GM21381 (cell line): ENCODE measurements around the gene CHRNB1.

ENCODE experiments used
- ATAC-seq: cut with Tn5 transposase; IDR thresholded peaks from one replicate; pipeline ENCODE4 v1.9.1; 2021; ENCODE audit warnings: mild to moderate bottlenecking, moderate library complexity; ENCODE audit not compliant: unreplicated experiment

CHRNB1 gene, protein sequence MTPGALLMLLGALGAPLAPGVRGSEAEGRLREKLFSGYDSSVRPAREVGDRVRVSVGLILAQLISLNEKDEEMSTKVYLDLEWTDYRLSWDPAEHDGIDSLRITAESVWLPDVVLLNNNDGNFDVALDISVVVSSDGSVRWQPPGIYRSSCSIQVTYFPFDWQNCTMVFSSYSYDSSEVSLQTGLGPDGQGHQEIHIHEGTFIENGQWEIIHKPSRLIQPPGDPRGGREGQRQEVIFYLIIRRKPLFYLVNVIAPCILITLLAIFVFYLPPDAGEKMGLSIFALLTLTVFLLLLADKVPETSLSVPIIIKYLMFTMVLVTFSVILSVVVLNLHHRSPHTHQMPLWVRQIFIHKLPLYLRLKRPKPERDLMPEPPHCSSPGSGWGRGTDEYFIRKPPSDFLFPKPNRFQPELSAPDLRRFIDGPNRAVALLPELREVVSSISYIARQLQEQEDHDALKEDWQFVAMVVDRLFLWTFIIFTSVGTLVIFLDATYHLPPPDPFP

DNA sequence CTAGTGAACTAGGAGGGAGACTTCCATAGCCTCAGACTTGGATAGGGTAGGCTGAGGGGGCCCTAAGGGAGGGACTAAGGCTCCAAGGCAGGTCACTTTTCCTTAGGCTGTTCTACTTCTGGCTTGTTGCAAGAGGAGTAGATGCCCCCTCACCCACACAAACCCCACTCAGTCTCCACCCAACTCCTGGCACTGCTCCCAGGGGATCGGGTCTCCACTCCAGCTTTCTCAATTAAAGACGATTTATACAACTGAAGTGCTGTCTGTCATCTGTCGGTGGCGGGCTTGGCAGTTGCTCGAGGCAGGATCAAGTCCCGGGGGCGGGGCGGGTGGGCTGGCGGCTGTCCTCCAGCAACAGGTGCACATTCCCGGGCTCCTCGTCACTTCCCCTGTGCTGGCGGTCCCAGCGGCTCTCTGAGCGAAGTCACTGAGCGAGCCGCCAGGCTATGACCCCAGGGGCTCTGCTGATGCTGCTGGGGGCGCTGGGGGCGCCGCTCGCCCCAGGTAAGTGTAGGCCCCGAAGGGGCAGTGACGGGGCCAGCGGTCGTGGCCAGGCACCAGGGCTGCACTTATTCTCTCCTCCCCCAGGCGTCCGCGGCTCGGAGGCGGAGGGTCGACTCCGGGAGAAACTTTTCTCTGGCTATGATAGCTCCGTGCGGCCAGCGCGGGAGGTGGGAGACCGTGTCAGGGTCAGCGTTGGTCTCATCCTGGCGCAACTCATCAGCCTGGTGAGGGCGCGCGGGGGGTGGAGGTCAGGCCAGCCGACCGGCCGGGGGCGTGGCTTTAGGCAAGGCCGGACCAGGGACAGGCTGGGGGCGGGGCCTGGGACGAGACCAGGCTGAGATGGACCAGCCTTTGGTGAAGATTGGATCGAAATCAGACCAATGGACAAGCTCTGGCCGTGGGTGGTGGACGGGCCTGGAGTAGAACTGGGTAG lies at the start of gene CHRNB1:
Gene CHRNB1, plus strand, starts transcription at position 380 of the 937 bp plus-strand sequence. Its CDS starts 67 bp downstream, at position 447.
- ATAC-seq, result no peak

DNA sequence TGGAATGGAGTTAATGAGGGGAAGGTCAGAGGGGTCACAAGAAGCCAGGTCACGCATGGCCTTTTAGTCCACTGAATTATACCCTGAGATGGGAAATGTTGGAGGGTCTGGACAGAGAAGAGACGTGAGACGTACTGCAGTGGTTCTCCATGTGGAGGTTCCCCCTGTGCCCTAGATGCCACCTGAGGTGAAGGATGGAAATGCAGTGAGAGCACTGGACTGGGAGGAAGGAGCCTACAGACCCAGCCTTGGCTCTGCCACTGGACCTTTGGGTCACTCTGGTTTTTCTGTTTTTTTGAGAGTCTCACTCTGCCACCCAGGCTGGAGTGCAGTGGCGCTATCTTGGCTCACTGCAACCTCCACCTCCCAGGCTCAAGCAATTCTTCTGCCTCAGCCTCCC lies 48.7 kb upstream of the CHRNB1 start:
- no peak for ATAC-seq

DNA sequence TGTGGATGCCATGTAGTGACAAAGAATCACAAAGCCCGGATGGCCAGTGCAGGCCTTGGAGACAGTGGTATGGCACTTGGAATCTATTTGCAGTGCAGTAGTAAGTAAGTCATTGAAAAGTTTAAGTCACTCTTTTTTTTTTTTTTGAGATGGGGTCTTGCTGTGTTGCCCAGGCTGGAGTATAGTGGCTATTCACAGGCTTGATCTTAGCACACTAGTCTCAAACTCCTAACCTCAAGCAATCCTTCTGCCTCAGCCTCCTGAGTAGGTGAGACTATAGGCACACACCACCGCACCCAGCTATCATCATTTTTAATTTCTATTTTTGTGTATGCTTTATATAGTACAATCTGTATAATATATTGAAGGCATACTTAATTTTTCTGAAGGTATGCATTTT lies 46.2 kb upstream of the CHRNB1 start:
- ATAC-seq, result no peak

DNA sequence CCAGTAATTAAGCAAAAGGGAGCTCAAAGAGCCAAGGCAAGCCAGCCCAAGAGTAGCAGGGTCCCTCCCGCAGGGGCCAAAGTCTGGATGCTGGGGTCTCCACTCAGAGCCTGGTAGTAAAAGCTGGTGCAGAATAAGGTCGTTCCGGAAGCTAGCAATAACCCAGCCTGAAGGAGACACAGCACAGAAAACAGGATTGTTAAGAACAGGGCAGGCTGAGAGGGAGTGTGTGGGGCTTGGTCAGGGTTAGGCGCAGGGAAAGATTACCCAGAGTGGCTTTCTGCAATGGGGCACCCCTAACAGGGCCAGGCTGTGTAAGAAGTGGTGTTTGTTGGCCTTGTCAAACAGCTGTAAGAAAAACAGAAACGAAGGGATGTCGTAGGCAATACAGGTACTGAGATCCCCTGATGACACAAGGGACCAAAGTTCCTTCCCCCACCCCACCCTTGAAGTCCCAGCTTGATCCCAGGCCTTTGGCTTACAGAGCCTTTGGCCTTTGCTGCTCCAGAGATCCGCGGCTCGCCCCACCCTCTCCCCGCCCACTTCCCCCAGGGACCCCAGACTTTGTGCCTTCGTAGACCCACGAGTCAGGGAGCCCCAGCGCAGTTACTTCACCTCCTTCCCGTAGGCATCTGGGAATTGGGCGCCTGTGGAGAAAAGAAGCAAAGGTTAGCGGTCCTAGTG lies 41.7 kb upstream of the CHRNB1 start:
- no peak for ATAC-seq

DNA sequence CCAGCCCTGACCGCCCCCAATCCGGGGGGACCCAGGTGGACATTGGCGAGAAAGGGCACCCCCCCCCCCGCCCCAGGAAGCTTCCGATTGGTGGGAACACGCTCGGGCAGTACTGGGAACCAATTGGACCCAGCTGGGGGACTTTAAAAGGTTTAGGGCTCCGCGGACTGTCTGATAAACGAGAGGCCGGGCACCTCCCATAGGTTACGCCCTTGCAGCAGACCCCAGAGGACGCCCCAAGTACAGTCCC lies 41.2 kb upstream of the CHRNB1 start:
- no peak for ATAC-seq

DNA sequence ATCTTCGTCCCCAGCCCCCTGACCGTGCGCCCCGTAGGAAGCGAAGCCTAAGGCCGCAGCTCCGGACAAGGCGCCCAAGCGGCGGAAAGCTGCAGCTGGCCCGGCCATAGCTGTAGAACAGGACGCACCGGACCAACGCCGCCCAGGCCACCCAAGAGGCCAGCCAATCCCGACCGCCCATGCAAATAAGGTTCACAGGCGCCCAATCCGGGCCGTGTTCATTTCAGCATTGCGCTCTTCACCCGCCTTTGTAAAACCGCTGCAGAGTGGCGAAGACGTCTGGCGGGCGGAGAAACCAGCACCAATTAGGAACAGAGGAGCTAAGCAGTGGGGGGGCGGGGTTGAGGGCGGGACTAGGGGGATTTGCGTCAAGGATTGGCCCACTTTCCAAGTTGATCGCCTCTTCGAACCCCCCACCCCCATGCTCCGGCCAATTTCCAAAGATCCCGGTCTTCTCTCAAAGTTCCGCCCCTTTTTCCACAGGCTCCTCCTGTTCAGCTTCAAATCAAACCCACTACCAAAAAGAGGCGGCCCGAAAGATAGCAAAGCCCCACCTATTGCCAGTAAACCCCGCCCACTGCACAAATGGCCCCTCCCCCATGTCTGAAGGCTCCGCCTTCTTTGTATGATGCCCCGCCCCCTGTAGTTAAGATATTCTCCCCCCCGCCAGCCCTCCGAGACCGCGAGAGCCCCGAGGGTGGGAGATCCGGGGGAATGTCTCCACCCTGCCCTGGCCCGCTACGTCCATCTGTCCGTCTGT lies 40.7 kb upstream of the CHRNB1 start, which contains the start of gene TMEM256:
Gene TMEM256, minus strand, starts transcription at position 121 of the 760 bp plus-strand sequence. Its CDS starts 13 bp downstream, at position 108.
- peak; percentile 90 for ATAC-seq

DNA sequence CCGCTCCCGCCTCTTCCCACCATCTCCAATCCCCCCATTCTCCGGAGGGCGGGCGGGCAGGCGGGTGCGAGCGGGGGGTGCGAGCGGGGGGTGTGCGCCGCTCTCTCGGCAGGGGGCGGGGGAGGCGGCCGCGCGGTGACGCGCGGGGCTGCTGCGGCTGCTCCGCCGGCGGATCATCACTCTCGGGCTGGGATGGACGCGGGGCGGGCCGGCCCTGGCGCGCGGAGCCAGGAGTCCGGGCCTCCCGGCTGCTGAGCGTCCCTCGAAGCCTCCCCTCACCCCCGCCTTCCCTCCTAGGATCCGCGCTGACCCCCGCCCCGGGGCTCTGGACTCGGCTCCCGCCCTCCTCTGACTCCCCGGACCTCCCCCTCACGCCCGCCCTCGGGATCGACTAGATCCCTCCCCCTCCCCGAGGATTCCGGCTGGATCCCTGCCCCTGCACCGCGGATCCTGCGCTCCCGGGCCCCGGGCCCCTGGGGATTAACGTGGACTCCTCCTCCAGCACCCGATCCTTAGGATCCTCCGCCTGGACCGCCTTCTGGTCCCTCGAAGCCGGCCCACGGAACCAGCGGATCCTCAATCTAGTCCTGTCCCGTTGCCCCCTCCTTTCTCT lies 40.0 kb upstream of the CHRNB1 start:
- peak; percentile 21 for ATAC-seq

DNA sequence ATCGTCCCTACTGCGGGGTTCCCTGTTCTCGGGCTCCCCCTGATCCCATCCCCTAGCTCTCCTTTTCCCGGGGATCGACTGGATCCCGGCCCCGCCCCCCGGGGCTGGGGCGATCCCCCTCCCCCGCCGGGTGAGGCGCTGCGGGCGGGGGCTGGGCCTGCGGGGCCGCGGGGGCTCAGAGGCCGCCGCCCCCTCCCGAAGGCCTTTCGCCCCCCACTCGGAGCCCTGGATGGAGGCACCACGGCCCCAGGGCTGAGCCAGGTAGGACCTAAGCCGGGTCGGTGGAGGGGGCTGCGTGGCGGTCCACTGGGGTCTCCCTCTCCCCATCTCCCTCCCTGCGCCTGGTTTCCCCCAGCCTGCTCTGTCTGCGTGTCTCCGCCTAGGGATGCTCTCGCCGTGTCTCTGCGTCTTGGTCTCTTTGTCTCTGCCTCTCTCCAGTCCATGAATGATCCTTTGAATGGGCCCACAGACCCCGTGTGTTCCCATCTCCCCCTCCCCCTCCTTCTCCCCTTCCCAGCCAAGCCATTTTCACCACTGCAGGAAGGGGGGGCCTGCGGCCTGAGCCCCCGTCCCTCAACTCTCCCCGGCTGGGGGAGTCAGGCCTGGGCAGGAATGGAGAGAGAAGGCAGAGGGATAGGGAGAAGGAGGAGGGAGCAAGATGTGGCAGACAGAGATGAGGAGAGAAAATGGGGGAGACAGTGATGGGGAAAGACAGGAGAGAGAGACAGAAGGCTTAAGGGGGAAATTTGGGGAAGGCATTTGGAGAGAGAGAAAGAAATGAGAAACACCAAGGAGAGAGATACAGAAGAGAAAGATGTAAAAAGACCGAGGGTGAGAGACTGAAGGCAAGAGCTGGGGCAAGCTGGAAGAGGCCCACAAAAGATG lies 39.3 kb upstream of the CHRNB1 start:
- ATAC-seq, result no peak

DNA sequence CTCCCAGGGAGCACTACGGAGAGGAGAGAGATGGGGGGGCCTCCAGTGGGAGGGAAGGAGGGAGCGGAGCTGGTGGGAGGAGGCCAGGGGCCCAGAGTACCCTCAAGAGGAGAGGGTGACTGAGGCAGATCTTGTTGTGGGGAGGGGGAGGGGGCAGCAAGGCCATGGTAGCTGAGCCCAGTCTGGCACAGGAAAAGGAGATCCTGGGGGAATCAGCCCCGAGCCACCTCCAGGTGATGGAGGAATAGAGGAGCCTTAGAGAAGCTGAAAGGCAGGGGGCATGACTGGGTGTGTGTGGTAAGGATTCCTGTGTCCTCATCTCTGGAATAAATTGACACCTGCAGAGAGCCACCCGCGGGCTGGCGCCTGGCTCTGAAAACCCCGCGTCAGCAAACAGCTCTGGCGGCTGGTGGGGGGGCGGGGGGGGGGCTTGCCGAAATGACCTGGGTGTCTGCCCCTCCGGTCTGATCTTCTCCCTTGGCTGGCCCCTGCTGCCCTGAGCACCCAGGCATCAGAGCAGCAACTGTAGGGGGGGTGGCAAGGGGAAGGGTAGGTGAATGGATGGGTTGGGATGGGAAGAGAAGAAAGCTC lies 38.5 kb upstream of the CHRNB1 start:
- no peak for ATAC-seq

DNA sequence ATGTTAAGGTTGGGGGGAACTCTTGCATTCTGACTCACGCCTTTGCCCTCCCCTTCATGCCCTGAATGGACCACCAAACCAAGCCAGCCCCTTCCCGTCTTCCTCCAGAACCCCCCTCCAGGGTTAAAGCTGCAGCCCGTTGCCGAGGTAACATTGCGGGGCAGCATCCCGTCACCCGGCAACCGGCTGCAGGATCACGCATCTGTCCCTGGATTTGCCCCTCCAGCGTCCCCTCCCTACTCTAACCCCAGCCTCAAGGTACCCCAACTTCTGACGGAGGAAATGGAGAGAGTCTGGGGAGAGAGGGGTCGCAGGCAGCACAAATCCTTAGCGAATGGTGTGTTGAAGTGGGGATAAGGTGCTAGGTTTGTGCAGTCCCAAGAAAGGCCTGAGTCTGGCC lies 37.8 kb upstream of the CHRNB1 start:
- no peak for ATAC-seq

DNA sequence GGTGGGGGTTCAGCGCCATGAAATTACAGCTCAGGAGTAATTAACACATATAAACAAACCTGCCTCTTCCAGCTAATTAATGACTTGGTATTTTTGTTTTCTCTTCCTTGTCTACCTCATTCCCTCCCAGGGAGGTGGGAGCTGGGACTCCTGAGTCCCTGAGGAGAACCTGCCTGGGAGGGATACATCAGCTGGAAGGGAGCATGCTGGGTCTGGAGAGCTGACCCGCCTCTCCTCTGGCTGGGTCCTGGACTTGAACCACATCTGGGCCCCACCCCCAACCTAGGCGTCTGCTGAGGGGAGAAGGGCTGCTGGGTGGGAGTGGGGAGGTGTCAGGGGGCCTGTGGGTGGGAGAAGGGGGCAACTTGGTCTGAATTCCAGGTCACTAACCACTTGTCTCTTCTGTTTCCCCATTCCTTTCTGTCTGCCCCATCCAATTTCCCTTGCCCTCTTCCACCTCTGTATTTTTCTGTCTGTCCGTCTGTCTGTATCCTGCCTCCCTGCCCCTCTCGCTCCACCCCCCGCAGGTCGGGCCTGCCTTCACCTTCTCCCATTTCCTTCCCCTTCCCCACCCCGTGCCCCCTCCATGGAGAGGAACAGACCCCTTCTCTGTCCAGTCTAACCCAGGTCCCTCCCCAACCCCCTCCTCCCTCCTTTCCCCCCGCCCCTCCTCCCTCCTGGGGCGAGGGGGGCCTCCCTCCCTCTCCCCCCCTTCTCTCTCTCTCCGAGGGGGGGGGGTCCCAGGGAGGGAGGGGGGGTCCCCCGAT lies 37.2 kb upstream of the CHRNB1 start, which contains the start of gene NLGN2:
Gene NLGN2, plus strand, starts transcription at position 361 of the 767 bp plus-strand sequence. CDS start 411 bp downstream, outside the sequence.
- ATAC-seq, result no peak

DNA sequence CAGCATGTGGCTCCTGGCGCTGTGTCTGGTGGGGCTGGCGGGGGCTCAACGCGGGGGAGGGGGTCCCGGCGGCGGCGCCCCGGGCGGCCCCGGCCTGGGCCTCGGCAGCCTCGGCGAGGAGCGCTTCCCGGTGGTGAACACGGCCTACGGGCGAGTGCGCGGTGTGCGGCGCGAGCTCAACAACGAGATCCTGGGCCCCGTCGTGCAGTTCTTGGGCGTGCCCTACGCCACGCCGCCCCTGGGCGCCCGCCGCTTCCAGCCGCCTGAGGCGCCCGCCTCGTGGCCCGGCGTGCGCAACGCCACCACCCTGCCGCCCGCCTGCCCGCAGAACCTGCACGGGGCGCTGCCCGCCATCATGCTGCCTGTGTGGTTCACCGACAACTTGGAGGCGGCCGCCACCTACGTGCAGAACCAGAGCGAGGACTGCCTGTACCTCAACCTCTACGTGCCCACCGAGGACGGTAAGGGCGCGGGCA lies 36.6 kb upstream of the CHRNB1 start:
- ATAC-seq, result no peak

DNA sequence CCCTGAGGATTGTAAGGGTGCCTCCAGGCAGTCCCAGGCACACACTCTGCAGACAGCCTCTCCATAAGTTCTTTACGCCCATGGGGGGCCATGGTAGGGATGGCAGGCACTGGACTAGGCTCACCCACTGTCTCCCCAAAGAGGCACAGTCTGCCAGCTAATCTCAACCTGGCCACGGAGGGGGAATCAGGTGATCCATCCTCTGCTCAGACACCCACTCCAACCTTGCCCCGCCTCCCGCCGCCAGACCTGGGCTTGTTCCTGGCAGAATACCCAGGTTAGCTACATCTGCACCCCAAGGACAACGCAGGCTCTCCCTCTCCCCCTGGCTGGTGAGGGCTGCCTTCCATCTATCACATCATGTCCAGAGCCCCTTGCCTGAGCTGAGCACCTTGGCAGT lies 36.0 kb upstream of the CHRNB1 start:
- ATAC-seq, result no peak

DNA sequence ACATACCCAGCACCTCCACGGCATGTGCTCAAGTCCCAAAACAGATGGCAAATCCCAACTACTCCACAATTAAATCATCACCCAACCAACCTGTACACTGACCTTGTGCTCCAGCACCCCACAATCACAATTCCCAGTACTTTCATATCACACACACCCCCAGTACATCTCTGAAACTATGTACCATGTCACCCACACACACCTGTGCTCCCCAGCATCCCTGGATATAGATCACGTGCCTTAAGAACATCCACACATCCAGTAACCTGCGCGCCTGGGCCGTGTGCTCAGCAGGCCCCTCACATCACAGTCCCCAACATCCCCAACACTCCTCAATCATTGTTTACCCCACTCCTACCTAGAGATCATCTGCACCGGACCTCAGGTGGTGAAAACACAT lies 35.1 kb upstream of the CHRNB1 start:
- ATAC-seq, result no peak

DNA sequence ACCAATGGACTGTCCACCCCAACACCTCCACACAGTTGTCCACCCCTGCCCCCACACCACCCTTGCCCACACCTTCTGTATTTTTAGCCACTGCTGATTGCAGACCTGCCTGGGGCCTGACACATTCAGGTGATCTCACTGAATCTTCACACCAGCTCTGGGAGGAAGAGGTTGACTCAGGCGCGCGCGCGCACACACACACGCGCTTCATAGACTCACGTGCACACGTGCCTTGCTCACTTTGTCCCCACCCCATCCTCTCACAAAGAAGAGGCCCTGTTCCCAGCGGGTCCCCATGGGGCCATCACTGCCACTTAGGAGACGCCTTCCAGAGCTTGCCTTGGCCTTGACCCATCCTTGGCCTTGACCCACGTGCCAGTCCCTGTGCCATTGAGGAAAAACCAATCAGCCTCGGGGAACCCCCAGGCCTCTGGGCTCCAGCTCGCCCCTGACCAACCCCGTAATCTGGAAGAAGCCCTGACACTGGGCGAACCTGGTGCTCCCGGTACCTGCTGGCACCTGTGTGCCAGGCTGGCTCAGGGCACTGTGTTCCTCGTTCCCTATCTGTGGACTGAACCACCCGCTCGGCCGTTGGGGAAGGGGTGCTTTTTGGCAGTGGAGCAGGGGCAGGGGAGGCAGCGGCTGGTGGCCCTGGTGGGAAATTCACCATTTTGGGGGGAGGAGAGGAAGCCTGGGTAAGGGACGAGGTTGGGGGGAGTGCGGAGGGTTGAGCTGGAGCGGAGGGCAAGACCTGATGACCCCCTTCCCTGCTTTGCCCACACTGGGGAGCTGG lies 34.0 kb upstream of the CHRNB1 start:
- no peak for ATAC-seq

DNA sequence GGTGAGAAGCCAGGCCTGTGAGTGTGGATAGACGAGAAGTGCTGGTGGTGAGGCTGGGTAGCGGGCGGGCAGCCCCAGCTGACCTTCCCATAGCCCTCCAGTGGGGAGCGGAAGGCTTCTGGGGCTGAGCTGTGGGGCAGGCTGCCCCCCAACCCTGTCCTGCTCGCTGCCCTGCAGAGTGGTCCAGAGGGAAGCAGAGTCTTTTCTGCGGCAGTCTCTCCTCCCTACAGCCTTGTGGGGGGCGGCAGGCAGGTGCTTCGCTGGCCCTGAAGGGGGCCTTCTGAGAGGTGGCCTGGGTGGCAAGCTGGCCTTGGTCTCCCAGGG lies 33.5 kb upstream of the CHRNB1 start:
- ATAC-seq, result no peak

DNA sequence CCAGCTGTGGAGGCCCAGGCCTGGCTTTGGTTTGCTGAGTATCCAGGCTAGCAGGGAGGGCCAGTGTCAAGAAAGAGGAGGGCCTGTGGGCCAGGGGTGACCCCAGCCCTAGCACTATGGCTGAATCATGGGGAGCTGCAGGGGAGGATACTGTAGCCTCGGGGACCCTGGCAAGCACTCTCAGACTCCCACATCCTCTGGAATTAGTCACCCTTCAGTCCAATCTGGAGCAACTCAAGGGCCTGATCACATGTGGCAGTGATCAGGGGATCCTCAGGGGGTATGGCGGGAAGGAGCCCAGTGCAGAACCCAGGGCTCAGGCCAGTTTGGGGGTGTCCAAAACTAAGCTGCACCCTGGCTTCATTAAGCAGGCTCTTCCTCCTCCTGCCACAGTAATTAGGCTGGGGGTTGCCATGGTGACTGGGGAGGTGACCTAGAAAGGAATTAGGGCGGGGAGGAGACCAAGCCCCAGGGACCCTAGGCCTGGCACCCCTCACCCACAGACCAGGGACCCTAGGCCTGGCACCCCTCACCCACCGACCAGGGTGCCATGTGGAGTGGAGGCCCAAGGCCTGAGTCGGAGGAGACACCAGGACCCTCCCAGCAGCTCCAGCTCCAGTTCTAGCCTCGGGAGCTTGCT lies 31.4 kb upstream of the CHRNB1 start:
- ATAC-seq, result no peak
